GM23338 (cell line): ENCODE results near the gene ZNF778. TPM values are rescaled to one million over a fixed set of nuclear protein-coding genes. Genes with fewer than 3 reads are reported as not detected.

Experiments used
- ATAC-seq: fragments of 200-7000 bp; cut with Tn5 transposase; 3 replicates; pipeline ENCODE4 v1.9.1; 2020
- DNase-seq: peaks from one replicate; pipeline ENCODE4 v3.0.0-alpha.2; 2015; ENCODE audit warnings: low spot score
- H2AFZ ChIP-seq: fragments of 200-600 bp; sonication (generic); 2 replicates; pipeline ENCODE4 v1.8.0; 2016; ENCODE audit warnings: antibody characterized with exemption, mild to moderate bottlenecking, moderate library complexity
- H3F3A ChIP-seq: fragments of 200-600 bp; sonication (generic); replicated peaks from 2 replicates; pipeline ENCODE4 v1.8.0; 2017; ENCODE audit warnings: antibody characterized with exemption, mixed run types, low read depth
- H3K27ac ChIP-seq: fragments of 200-600 bp; sonication (generic); 2 replicates; pipeline ENCODE4 v1.6.1; 2016; ENCODE audit warnings: low read depth
- H3K27me3 ChIP-seq: fragments of 200-600 bp; sonication (generic); 2 replicates; pipeline ENCODE4 v1.8.0; 2016; ENCODE audit warnings: mild to moderate bottlenecking, mixed run types, moderate library complexity; ENCODE audit not compliant: insufficient read depth
- H3K36me3 ChIP-seq: fragments of 200-600 bp; sonication (generic); 2 replicates; pipeline ENCODE4 v1.8.0; 2016; ENCODE audit warnings: mild to moderate bottlenecking; ENCODE audit not compliant: insufficient read depth
- H3K4me1 ChIP-seq: fragments of 200-600 bp; sonication (generic); 2 replicates; pipeline ENCODE4 v1.8.0; 2016; ENCODE audit warnings: mild to moderate bottlenecking, moderate library complexity; ENCODE audit not compliant: insufficient read depth
- H3K4me2 ChIP-seq: fragments of 200-600 bp; sonication (generic); 2 replicates; pipeline ENCODE4 v1.7.1; 2017; ENCODE audit warnings: mixed run types
- H3K4me3 ChIP-seq: fragments of 200-600 bp; sonication (generic); 2 replicates; pipeline ENCODE4 v1.6.1; 2016; ENCODE audit warnings: mixed run types
- H3K79me2 ChIP-seq: fragments of 200-600 bp; sonication (generic); replicated peaks from 2 replicates; pipeline ENCODE4 v1.8.0; 2017; ENCODE audit warnings: mild to moderate bottlenecking; ENCODE audit not compliant: insufficient read depth
- H3K9me2 ChIP-seq: fragments of 200-600 bp; sonication (generic); 2 replicates; pipeline ENCODE4 v1.8.0; 2017; ENCODE audit not compliant: insufficient read depth
- H4K20me1 ChIP-seq: fragments of 200-600 bp; sonication (generic); replicated peaks from 2 replicates; pipeline ENCODE4 v1.8.0; 2017; ENCODE audit warnings: mild to moderate bottlenecking; ENCODE audit not compliant: insufficient read depth
- H3K27ac Mint-ChIP-seq: 2 replicates; pipeline ENCODE4 v1.8.0; 2020; ENCODE audit warnings: inconsistent platforms, mild to moderate bottlenecking, moderate library complexity, mixed read lengths
- H3K27me3 Mint-ChIP-seq: 3 replicates; pipeline ENCODE4 v1.8.0; 2022; ENCODE audit warnings: low read depth, mild to moderate bottlenecking, moderate library complexity, mixed read lengths, inconsistent platforms; ENCODE audit not compliant: insufficient read depth, poor library complexity
- H3K36me3 Mint-ChIP-seq: 3 replicates; pipeline ENCODE4 v1.8.0; 2021; ENCODE audit warnings: low read depth, mild to moderate bottlenecking, inconsistent platforms, moderate library complexity, mixed read lengths
- H3K4me1 Mint-ChIP-seq: 3 replicates; pipeline ENCODE4 v1.8.0; 2020; ENCODE audit warnings: mild to moderate bottlenecking, inconsistent platforms, mixed read lengths
- H3K4me3 Mint-ChIP-seq: 3 replicates; pipeline ENCODE4 v1.8.0; 2021; ENCODE audit warnings: moderate library complexity, mild to moderate bottlenecking, inconsistent platforms, mixed read lengths
- H3K9me3 Mint-ChIP-seq: 3 replicates; pipeline ENCODE4 v1.8.0; 2020; ENCODE audit warnings: moderate library complexity, mild to moderate bottlenecking, inconsistent platforms, mixed read lengths
- CREB1 ChIP-seq: fragments of 250-450 bp; sonication (Bioruptor Pico); IDR thresholded peaks from 2 replicates; pipeline ENCODE4 v1.5.0; 2020; ENCODE audit warnings: low read depth, mild to moderate bottlenecking, moderate library complexity
- ETS1 ChIP-seq: IDR thresholded peaks from 2 replicates; pipeline ENCODE4 v1.6.1; 2016; ENCODE audit warnings: antibody characterized with exemption
- EZH2 ChIP-seq: fragments of 200-600 bp; sonication (generic); IDR thresholded peaks from one replicate; pipeline ENCODE4 v1.8.0; 2017; ENCODE audit warnings: antibody characterized with exemption, mild to moderate bottlenecking, low read depth; ENCODE audit not compliant: unreplicated experiment
- EZH2phosphoT487 ChIP-seq: fragments of 200-600 bp; sonication (generic); IDR thresholded peaks from one replicate; pipeline ENCODE4 v1.8.1; 2018; ENCODE audit warnings: antibody characterized with exemption; ENCODE audit not compliant: unreplicated experiment
- JUNB ChIP-seq: IDR thresholded peaks from one replicate; pipeline ENCODE4 v1.6.1; 2016; ENCODE audit warnings: antibody characterized with exemption; ENCODE audit not compliant: unreplicated experiment
- NANOG ChIP-seq: IDR thresholded peaks from 2 replicates; pipeline ENCODE4 v1.6.1; 2016; ENCODE audit warnings: antibody characterized with exemption, borderline replicate concordance
- POLR2AphosphoS5 ChIP-seq: IDR thresholded peaks from 2 replicates; pipeline ENCODE4 v1.6.1; 2016; ENCODE audit warnings: antibody characterized with exemption, low read depth
- REST ChIP-seq: IDR thresholded peaks from one replicate; pipeline ENCODE4 v1.6.1; 2018; ENCODE audit warnings: antibody characterized with exemption; ENCODE audit not compliant: unreplicated experiment
- STAT1 ChIP-seq: IDR thresholded peaks from one replicate; pipeline ENCODE4 v1.6.1; 2016; ENCODE audit warnings: antibody characterized with exemption; ENCODE audit not compliant: unreplicated experiment
- ZNF114 ChIP-seq: fragments of 250-450 bp; sonication (Bioruptor Pico); IDR thresholded peaks from 2 replicates; pipeline ENCODE4 v1.5.0; 2020; ENCODE audit warnings: mild to moderate bottlenecking, moderate library complexity
- ZNF331 ChIP-seq: fragments of 250-450 bp; sonication (Bioruptor Pico); IDR thresholded peaks from 2 replicates; pipeline ENCODE4 v1.5.0; 2020; ENCODE audit warnings: low read depth, mild to moderate bottlenecking, moderate library complexity
- polyA plus RNA-seq: library from polyadenylated mRNA; unstranded; fragments of >200 nt; fragmentation: Nextera tagmentation; extraction: Ambion mirVana; gene quantifications from 2 replicates; pipeline ENCODE4 v1.2.1, GENCODE V29; 2016
- total RNA-seq: library from RNA; depleted of rRNA; stranded (reverse); fragments of >200 nt; shearing (Covaris generic); gene quantifications from 2 replicates; pipeline ENCODE4 v1.2.3, GENCODE V29; 2014
- TF ChIP-seq, protein P1 (sequence below), 2 experiments: fragments of 200-600 bp in 1 of 2; sonication (generic) in 1 of 2; conservative IDR thresholded peaks; 2 replicates each; pipeline versions ENCODE4 v1.5.1 to v1.6.1; 2016 to 2017; ENCODE audit warnings: antibody characterized with exemption in 2 of 2, low read depth in 2 of 2, mild to moderate bottlenecking in 2 of 2, moderate library complexity in 1 of 2
- TF ChIP-seq, protein P2 (sequence below): fragments of 250-450 bp; sonication (Bioruptor Pico); IDR thresholded peaks from 2 replicates; pipeline ENCODE4 v1.5.0; 2020; ENCODE audit warnings: mild to moderate bottlenecking, moderate library complexity

ZNF778 gene
- total and polyA plus RNA-seq, 2 experiments from 2014 or later = 7.9 to 43.4 TPM

- H3K4me1 Mint-ChIP-seq = peaks cover 16% of the 10 kb centered on the region
- TF ChIP-seq EZH2 (no peak), JUNB (no peak), CREB1 (no peak), POLR2AphosphoS5 (no peak), STAT1 (no peak), EZH2phosphoT487 (no peak), REST (no peak), ZNF331 (CRISPR knock-in tag) (no peak), ZNF114 (CRISPR knock-in tag) (no peak), NANOG (no peak), ETS1 (no peak)
- TF ChIP-seq, protein P1, sequence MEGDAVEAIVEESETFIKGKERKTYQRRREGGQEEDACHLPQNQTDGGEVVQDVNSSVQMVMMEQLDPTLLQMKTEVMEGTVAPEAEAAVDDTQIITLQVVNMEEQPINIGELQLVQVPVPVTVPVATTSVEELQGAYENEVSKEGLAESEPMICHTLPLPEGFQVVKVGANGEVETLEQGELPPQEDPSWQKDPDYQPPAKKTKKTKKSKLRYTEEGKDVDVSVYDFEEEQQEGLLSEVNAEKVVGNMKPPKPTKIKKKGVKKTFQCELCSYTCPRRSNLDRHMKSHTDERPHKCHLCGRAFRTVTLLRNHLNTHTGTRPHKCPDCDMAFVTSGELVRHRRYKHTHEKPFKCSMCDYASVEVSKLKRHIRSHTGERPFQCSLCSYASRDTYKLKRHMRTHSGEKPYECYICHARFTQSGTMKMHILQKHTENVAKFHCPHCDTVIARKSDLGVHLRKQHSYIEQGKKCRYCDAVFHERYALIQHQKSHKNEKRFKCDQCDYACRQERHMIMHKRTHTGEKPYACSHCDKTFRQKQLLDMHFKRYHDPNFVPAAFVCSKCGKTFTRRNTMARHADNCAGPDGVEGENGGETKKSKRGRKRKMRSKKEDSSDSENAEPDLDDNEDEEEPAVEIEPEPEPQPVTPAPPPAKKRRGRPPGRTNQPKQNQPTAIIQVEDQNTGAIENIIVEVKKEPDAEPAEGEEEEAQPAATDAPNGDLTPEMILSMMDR (conservative IDR thresholded peaks at IDR 0.05; ENCODE audit: low read depth in 2 of 2) = no peak
- TF ChIP-seq, protein P2, sequence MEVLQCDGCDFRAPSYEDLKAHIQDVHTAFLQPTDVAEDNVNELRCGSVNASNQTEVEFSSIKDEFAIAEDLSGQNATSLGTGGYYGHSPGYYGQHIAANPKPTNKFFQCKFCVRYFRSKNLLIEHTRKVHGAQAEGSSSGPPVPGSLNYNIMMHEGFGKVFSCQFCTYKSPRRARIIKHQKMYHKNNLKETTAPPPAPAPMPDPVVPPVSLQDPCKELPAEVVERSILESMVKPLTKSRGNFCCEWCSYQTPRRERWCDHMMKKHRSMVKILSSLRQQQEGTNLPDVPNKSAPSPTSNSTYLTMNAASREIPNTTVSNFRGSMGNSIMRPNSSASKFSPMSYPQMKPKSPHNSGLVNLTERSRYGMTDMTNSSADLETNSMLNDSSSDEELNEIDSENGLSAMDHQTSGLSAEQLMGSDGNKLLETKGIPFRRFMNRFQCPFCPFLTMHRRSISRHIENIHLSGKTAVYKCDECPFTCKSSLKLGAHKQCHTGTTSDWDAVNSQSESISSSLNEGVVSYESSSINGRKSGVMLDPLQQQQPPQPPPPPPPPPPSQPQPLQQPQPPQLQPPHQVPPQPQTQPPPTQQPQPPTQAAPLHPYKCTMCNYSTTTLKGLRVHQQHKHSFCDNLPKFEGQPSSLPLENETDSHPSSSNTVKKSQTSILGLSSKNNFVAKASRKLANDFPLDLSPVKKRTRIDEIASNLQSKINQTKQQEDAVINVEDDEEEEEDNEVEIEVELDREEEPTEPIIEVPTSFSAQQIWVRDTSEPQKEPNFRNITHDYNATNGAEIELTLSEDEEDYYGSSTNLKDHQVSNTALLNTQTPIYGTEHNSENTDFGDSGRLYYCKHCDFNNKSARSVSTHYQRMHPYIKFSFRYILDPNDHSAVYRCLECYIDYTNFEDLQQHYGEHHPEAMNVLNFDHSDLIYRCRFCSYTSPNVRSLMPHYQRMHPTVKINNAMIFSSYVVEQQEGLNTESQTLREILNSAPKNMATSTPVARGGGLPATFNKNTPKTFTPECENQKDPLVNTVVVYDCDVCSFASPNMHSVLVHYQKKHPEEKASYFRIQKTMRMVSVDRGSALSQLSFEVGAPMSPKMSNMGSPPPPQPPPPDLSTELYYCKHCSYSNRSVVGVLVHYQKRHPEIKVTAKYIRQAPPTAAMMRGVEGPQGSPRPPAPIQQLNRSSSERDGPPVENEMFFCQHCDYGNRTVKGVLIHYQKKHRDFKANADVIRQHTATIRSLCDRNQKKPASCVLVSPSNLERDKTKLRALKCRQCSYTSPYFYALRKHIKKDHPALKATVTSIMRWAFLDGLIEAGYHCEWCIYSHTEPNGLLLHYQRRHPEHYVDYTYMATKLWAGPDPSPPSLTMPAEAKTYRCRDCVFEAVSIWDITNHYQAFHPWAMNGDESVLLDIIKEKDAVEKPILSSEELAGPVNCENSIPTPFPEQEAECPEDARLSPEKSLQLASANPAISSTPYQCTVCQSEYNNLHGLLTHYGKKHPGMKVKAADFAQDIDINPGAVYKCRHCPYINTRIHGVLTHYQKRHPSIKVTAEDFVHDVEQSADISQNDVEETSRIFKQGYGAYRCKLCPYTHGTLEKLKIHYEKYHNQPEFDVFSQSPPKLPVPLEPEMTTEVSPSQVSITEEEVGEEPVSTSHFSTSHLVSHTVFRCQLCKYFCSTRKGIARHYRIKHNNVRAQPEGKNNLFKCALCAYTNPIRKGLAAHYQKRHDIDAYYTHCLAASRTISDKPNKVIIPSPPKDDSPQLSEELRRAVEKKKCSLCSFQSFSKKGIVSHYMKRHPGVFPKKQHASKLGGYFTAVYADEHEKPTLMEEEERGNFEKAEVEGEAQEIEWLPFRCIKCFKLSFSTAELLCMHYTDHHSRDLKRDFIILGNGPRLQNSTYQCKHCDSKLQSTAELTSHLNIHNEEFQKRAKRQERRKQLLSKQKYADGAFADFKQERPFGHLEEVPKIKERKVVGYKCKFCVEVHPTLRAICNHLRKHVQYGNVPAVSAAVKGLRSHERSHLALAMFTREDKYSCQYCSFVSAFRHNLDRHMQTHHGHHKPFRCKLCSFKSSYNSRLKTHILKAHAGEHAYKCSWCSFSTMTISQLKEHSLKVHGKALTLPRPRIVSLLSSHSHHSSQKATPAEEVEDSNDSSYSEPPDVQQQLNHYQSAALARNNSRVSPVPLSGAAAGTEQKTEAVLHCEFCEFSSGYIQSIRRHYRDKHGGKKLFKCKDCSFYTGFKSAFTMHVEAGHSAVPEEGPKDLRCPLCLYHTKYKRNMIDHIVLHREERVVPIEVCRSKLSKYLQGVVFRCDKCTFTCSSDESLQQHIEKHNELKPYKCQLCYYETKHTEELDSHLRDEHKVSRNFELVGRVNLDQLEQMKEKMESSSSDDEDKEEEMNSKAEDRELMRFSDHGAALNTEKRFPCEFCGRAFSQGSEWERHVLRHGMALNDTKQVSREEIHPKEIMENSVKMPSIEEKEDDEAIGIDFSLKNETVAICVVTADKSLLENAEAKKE (CRISPR knock-in tag) = no peak
- no peaks in the 10 kb centered on the region for H4K20me1 ChIP-seq
- H3K4me3 ChIP-seq = no peak overlapping the region
- no peak overlapping the region for H3K4me3 Mint-ChIP-seq
- H3K27me3 Mint-ChIP-seq = peaks cover 12% of the 10 kb centered on the region
- peaks cover 12% of the 10 kb centered on the region for H3K4me1 ChIP-seq
- DNase-seq (no peak), ATAC-seq (no peak)
- H3K9me2 ChIP-seq = no peaks in the 10 kb centered on the region
- H3K9me3 Mint-ChIP-seq = no peaks in the 10 kb centered on the region
- H3K36me3 Mint-ChIP-seq = no peaks in the 10 kb centered on the region
- no peaks in the 10 kb centered on the region for H3K79me2 ChIP-seq
- no peak overlapping the region for H3K4me2 ChIP-seq
- H3K36me3 ChIP-seq = no peaks in the 10 kb centered on the region
- H2AFZ ChIP-seq = no peak overlapping the region
- H3F3A ChIP-seq = no peaks in the 10 kb centered on the region
- no peaks in the 10 kb centered on the region for H3K27me3 ChIP-seq
- no peak overlapping the region for H3K27ac ChIP-seq
- H3K27ac Mint-ChIP-seq = no peak overlapping the region
Measured at GRCh38 chr16:89169778-89170177, 47.7 kb upstream of the ZNF778 start.
